Neuronal stem cell (in vitro differentiated cells): ENCODE measurements around the gene SH3BP4.
A peak's percentile ranks its signal among the peaks of the same experiment; 100 is the strongest.

Source experiments
- DNase-seq: peaks from one replicate; pipeline ENCODE4 v3.0.0-alpha.2; 2013; ENCODE audit warnings: low spot score
- H2AFZ ChIP-seq: one replicate; pipeline ENCODE4 v1.6.1; 2013; ENCODE audit warnings: mild to moderate bottlenecking, low read length, inconsistent platforms
- H2AK5ac ChIP-seq: 2 replicates; pipeline ENCODE4 v1.6.1; 2013; ENCODE audit warnings: low read depth, mild to moderate bottlenecking, inconsistent platforms, low read length, moderate library complexity, mixed read lengths
- H2BK120ac ChIP-seq: 2 replicates; pipeline ENCODE4 v1.6.1; 2013; ENCODE audit warnings: low read depth, mild to moderate bottlenecking, inconsistent platforms, low read length, moderate library complexity, mixed read lengths
- H2BK12ac ChIP-seq: one replicate; pipeline ENCODE4 v1.6.1; 2013; ENCODE audit warnings: low read length, inconsistent platforms
- H2BK15ac ChIP-seq: 2 replicates; pipeline ENCODE4 v1.6.1; 2013; ENCODE audit warnings: mild to moderate bottlenecking, low read length, inconsistent platforms, mixed read lengths
- H2BK5ac ChIP-seq: one replicate; pipeline ENCODE4 v1.6.1; 2013; ENCODE audit warnings: inconsistent platforms, mild to moderate bottlenecking, low read length, moderate library complexity
- H3K14ac ChIP-seq: one replicate; pipeline ENCODE4 v1.6.1; 2013; ENCODE audit warnings: low read length, inconsistent platforms
- H3K18ac ChIP-seq: 2 replicates; pipeline ENCODE4 v1.6.1; 2013; ENCODE audit warnings: low read length, inconsistent platforms
- H3K23ac ChIP-seq: 2 replicates; pipeline ENCODE4 v1.6.1; 2013; ENCODE audit warnings: low read depth, mild to moderate bottlenecking, mixed read lengths, low read length, inconsistent platforms; ENCODE audit not compliant: poor library complexity
- H3K27ac ChIP-seq: replicated peaks from 3 replicates; pipeline ENCODE4 v1.5.1; 2013; ENCODE audit warnings: low read length, inconsistent platforms
- H3K27me3 ChIP-seq, 3 experiments: 2 replicates each; pipeline ENCODE4 v1.6.1; 2013; ENCODE audit warnings: low read length in 3 of 3, mild to moderate bottlenecking in 2 of 3, inconsistent platforms in 1 of 3, low read depth in 1 of 3, mixed read lengths in 1 of 3, moderate library complexity in 1 of 3; ENCODE audit not compliant: control insufficient read depth in 3 of 3, insufficient read depth in 3 of 3
- H3K36me3 ChIP-seq, 2 donors: replicated peaks in 1 of 2; 2 replicates each; pipeline ENCODE4 v1.6.1; 2013; ENCODE audit warnings: low read length in 2 of 2; ENCODE audit not compliant: control insufficient read depth in 2 of 2, insufficient read depth in 2 of 2
- H3K4ac ChIP-seq: 2 replicates; pipeline ENCODE4 v1.6.1; 2013; ENCODE audit warnings: inconsistent platforms, mild to moderate bottlenecking, low read length, moderate library complexity
- H3K4me1 ChIP-seq, 2 donors: 1 replicate in 1 of 2; 2 replicates in 1 of 2; pipeline ENCODE4 v1.6.1; 2013; ENCODE audit warnings: low read length in 2 of 2, low read depth in 1 of 2; ENCODE audit not compliant: control insufficient read depth in 2 of 2, insufficient read depth in 1 of 2
- H3K4me2 ChIP-seq: one replicate; pipeline ENCODE4 v1.6.1; 2013; ENCODE audit warnings: mild to moderate bottlenecking, low read length, inconsistent platforms; ENCODE audit not compliant: insufficient read depth, poor library complexity, severe bottlenecking
- H3K4me3 ChIP-seq, 2 donors: 2 replicates each; pipeline ENCODE4 v1.5.1; 2013; ENCODE audit warnings: low read length in 2 of 2, mild to moderate bottlenecking in 2 of 2, inconsistent platforms in 1 of 2, moderate library complexity in 1 of 2
- H3K79me1 ChIP-seq: one replicate; pipeline ENCODE4 v1.6.1; 2013; ENCODE audit warnings: low read depth, mild to moderate bottlenecking, inconsistent platforms, low read length, moderate library complexity
- H3K9ac ChIP-seq: one replicate; pipeline ENCODE4 v1.6.1; 2013; ENCODE audit warnings: mild to moderate bottlenecking, low read depth, low read length, inconsistent platforms; ENCODE audit not compliant: poor library complexity
- H3K9me3 ChIP-seq, 2 donors: replicated peaks in 1 of 2; 2 replicates each; pipeline versions ENCODE3 to v1.6.1; 2013; ENCODE audit warnings: low read length in 2 of 2, mild to moderate bottlenecking in 2 of 2, inconsistent platforms in 1 of 2, low read depth in 1 of 2, mixed read lengths in 1 of 2, moderate library complexity in 1 of 2; ENCODE audit not compliant: control insufficient read depth in 2 of 2, insufficient read depth in 1 of 2
- H4K8ac ChIP-seq: one replicate; pipeline ENCODE4 v1.6.1; 2013; ENCODE audit warnings: low read depth, mild to moderate bottlenecking, inconsistent platforms, low read length, moderate library complexity
- H4K91ac ChIP-seq: one replicate; pipeline ENCODE4 v1.6.1; 2013; ENCODE audit warnings: low read length, low read depth, mild to moderate bottlenecking, inconsistent platforms; ENCODE audit not compliant: poor library complexity
- WGBS, 2 donors: extraction: QIAGEN DNeasy Blood & Tissue Kit; methylation state at CpG; one replicate each; pipeline ENCODE4 v1.1.7; 2013; ENCODE audit warnings: missing lambda C conversion rate in 2 of 2, mixed read lengths in 1 of 2; ENCODE audit not compliant: insufficient read length in 2 of 2, insufficient replicate concordance in 1 of 2; ENCODE audit errors: extremely low coverage in 2 of 2; 5-methylcytosine and 5-hydroxymethylcytosine counted together

Gene SH3BP4

GRCh38 chr2:234994438-234995321 lies 42.9 kb downstream of the SH3BP4 start:
- peaks cover 17% of the 10 kb centered on the region for H3K79me1 ChIP-seq
- H3K4me2 ChIP-seq = no peak overlapping the region
- peak overlapping the region; percentile 83 for H3K27ac ChIP-seq
- no peak overlapping the region for H2AFZ ChIP-seq
- H3K27me3 ChIP-seq = no peaks in the 10 kb centered on the region
- DNase-seq = no peak
- peak overlapping the region; percentile 8 for H2BK15ac ChIP-seq
- peak overlapping the region; percentile 90 for H3K18ac ChIP-seq
- H3K4ac ChIP-seq = peak overlapping the region; percentile 61
- peak overlapping the region; percentile 72 for H2AK5ac ChIP-seq
- H3K14ac ChIP-seq = peak overlapping the region; percentile 40
- H3K9me3 ChIP-seq = peaks cover 0 to 11% of the 10 kb centered on the region in 2 donors
- no peak overlapping the region for H3K9ac ChIP-seq
- H2BK5ac ChIP-seq = peak overlapping the region; percentile 58
- H2BK12ac ChIP-seq = peak overlapping the region; percentile 36
- no peak overlapping the region for H2BK120ac ChIP-seq
- H4K8ac ChIP-seq = no peak overlapping the region
- H4K91ac ChIP-seq = peak overlapping the region; percentile 2
- no peak overlapping the region for H3K4me3 ChIP-seq
- H3K23ac ChIP-seq = no peak overlapping the region
- peaks cover 1 to 82% of the 10 kb centered on the region in 2 donors for H3K36me3 ChIP-seq
- WGBS, 2 donors = no CpG with 5 or more reads among the region's 29 CpGs
- peaks cover 28 to 51% of the 10 kb centered on the region in 2 donors for H3K4me1 ChIP-seq

GRCh38 chr2:234995332-234996068 lies 43.7 kb downstream of the SH3BP4 start:
- Histone ChIP-seq H4K8ac (no peak overlapping the region), H2BK5ac (peak overlapping the region; percentile 58), H3K4ac (no peak overlapping the region), H3K14ac (no peak overlapping the region), H3K36me3 (peaks cover 7 to 85% of the 10 kb centered on the region in 2 donors), H3K27me3 (no peaks in the 10 kb centered on the region), H3K9ac (no peak overlapping the region), H3K79me1 (peaks cover 16% of the 10 kb centered on the region), H3K23ac (no peak overlapping the region), H3K18ac (peak overlapping the region; percentile 90), H2AK5ac (peak overlapping the region; percentile 72), H2BK120ac (no peak overlapping the region), H2AFZ (no peak overlapping the region), H3K27ac (peak overlapping the region; percentile 83), H3K4me2 (no peak overlapping the region), H3K4me3 (no peak overlapping the region), H3K9me3 (peaks cover 0 to 12% of the 10 kb centered on the region in 2 donors), H2BK12ac (no peak overlapping the region), H3K4me1 (peaks cover 28 to 55% of the 10 kb centered on the region in 2 donors), H2BK15ac (no peak overlapping the region), H4K91ac (no peak overlapping the region)
- no CpG with 5 or more reads among the region's 24 CpGs for WGBS, 2 donors
- DNase-seq = no peak

GRCh38 chr2:234996069-234996940 lies 44.5 kb downstream of the SH3BP4 start:
- Histone ChIP-seq H4K8ac (no peak overlapping the region), H3K36me3 (peaks cover 7 to 85% of the 10 kb centered on the region in 2 donors), H3K4me3 (no peak overlapping the region), H2BK12ac (peak overlapping the region; percentile 33), H3K9ac (no peak overlapping the region), H3K14ac (no peak overlapping the region), H3K79me1 (peaks cover 19% of the 10 kb centered on the region), H4K91ac (no peak overlapping the region), H3K4me1 (peaks cover 28 to 55% of the 10 kb centered on the region in 2 donors), H3K18ac (peak overlapping the region; percentile 84), H3K23ac (no peak overlapping the region), H2BK15ac (no peak overlapping the region), H2AFZ (no peak overlapping the region), H3K9me3 (peaks cover 0 to 16% of the 10 kb centered on the region in 2 donors), H3K4ac (no peak overlapping the region), H3K27me3 (no peaks in the 10 kb centered on the region), H2BK5ac (no peak overlapping the region), H2BK120ac (no peak overlapping the region), H2AK5ac (no peak overlapping the region), H3K4me2 (no peak overlapping the region), H3K27ac (peak overlapping the region; percentile 83)
- no CpG with 5 or more reads among the region's 18 CpGs for WGBS, 2 donors
- DNase-seq = peak; percentile 69
